SU-DHL-6 (cell line): ENCODE measurements around the gene QSOX2.

Source experiments
- H2AFZ ChIP-seq: fragments of 200-600 bp; sonication (generic); 2 replicates; pipeline ENCODE4 v1.6.1; 2014; ENCODE audit warnings: low read depth, mild to moderate bottlenecking, moderate library complexity, mixed read lengths, antibody characterized with exemption, low read length; ENCODE audit not compliant: severe bottlenecking
- H3F3A ChIP-seq: fragments of 200-600 bp; shearing (Covaris generic); 2 replicates; pipeline ENCODE4 v1.6.0; 2016; ENCODE audit warnings: antibody characterized with exemption, mild to moderate bottlenecking; ENCODE audit not compliant: insufficient read depth
- H3K27ac ChIP-seq: fragments of 200-600 bp; sonication (generic); 2 replicates; pipeline ENCODE4 v1.5.1; 2016; ENCODE audit warnings: low read depth, mild to moderate bottlenecking, low read length, moderate library complexity, mixed read lengths
- H3K27me3 ChIP-seq: fragments of 200-600 bp; sonication (generic), shearing (Covaris generic); 2 replicates; pipeline ENCODE4 v1.6.0; 2014; ENCODE audit warnings: mild to moderate bottlenecking, low read length
- H3K36me3 ChIP-seq: fragments of 200-600 bp; sonication (generic); 2 replicates; pipeline ENCODE4 v1.6.1; 2014; ENCODE audit warnings: mild to moderate bottlenecking, low read length, mixed read lengths
- H3K4me2 ChIP-seq: fragments of 300-600, 200-600 bp; shearing (Covaris generic), sonication (generic); 2 replicates; pipeline ENCODE4 v1.6.0; 2014; ENCODE audit warnings: low read length, low read depth, mild to moderate bottlenecking; ENCODE audit not compliant: poor library complexity, severe bottlenecking
- H3K4me3 ChIP-seq: fragments of 200-600 bp; sonication (generic); 2 replicates; pipeline ENCODE4 v1.5.1; 2014; ENCODE audit warnings: antibody characterized with exemption, low read length, mild to moderate bottlenecking, mixed read lengths; ENCODE audit not compliant: insufficient read depth, poor library complexity, severe bottlenecking
- H3K79me2 ChIP-seq: fragments of 200-600 bp; sonication (generic); 2 replicates; pipeline ENCODE4 v1.6.1; 2014; ENCODE audit warnings: mild to moderate bottlenecking, low read length, moderate library complexity; ENCODE audit not compliant: insufficient read depth
- H3K9ac ChIP-seq: fragments of 200-600 bp; sonication (generic); 2 replicates; pipeline ENCODE4 v1.7.0; 2014; ENCODE audit warnings: mild to moderate bottlenecking, low read length
- H3K9me2 ChIP-seq: fragments of 200-600 bp; sonication (generic); replicated peaks from 2 replicates; pipeline ENCODE4 v1.6.1; 2014; ENCODE audit warnings: low read length; ENCODE audit not compliant: insufficient read depth
- H3K9me3 ChIP-seq: fragments of 200-600 bp; sonication (generic); 2 replicates; pipeline ENCODE4 v1.6.1; 2014; ENCODE audit warnings: low read length, mixed read lengths; ENCODE audit not compliant: insufficient read depth
- H4K20me1 ChIP-seq: fragments of 200-600 bp; sonication (generic); 2 replicates; pipeline ENCODE4 v1.6.1; 2014; ENCODE audit warnings: low read depth, mild to moderate bottlenecking, antibody characterized with exemption, low read length, moderate library complexity, mixed read lengths
- CTCF ChIP-seq: fragments of 200-600 bp; sonication (generic); IDR thresholded peaks from one replicate; pipeline ENCODE4 v1.5.1; 2017; ENCODE audit warnings: antibody characterized with exemption, mild to moderate bottlenecking, low read length, moderate library complexity; ENCODE audit not compliant: insufficient read depth, poor library complexity, severe bottlenecking
- EZH2phosphoT487 ChIP-seq: fragments of 200-600 bp; sonication (generic), shearing (Covaris generic); conservative IDR thresholded peaks from 2 replicates; pipeline ENCODE4 v1.6.1; 2018; ENCODE audit warnings: mild to moderate bottlenecking, antibody characterized with exemption, low read length, moderate library complexity, mixed read lengths

QSOX2 gene

DNA sequence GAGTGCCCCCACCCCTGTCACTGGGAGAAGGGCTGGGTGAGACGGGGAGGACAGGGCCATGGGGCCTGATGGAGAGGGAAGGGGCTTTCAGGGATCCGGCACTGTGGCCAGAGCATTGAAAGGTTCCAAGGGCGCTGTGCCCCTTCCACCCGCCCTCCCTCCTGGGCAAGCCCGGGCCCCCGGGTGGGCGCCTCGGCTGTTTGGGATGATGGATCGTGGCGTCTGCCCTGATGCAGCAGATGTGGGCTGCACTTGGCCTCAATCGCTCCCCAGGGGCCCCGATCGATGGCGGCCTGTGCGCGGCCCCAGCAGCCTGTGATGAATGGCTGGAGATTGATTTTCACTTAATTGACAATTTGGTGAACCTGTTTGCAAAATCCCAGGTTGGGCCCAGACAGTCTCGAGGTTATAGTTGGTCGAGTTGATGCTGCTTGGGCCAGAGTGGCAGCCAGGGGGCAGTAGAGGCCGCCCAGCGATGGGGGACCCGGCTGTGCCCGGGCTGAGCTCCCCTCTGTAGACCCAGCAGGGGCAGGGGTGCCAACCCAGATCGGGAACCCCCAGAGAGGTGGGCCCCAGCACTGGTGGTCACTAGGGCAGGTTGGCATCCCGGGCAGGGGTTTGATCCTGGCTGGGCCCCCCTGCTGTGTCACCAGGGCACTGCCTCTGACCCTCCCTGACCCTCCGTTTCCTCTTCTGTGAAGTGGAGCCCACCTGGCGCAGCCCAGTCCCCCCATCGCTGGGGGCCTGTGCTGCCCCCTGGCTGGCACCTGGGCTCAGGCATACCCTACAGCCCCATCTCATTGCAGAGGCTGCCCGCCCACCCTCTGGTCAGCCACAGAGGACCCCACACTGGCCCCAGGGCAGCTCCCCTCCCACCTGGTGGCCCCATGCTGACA is 75.4 kb downstream of the QSOX2 start:
- Histone ChIP-seq H3K27ac (no peak overlapping the region), H3F3A (no peaks in the 10 kb centered on the region), H3K9ac (no peak overlapping the region)

GRCh38 chr9:136169495-136169894 is 76.1 kb downstream of the QSOX2 start:
- Histone ChIP-seq H4K20me1 (no peaks in the 10 kb centered on the region), H3F3A (no peaks in the 10 kb centered on the region), H3K4me3 (no peak overlapping the region), H3K9me3 (no peaks in the 10 kb centered on the region), H3K27me3 (no peaks in the 10 kb centered on the region), H2AFZ (no peak overlapping the region), H3K4me2 (no peak overlapping the region), H3K79me2 (no peaks in the 10 kb centered on the region), H3K9me2 (no peaks in the 10 kb centered on the region), H3K36me3 (no peaks in the 10 kb centered on the region), H3K9ac (no peak overlapping the region), H3K27ac (no peak overlapping the region)
- TF ChIP-seq CTCF (no peak), EZH2phosphoT487 (no peak)

More for the DNA sequence above, 75.4 kb downstream of the QSOX2 start:
- Histone ChIP-seq H3K9me3 (no peaks in the 10 kb centered on the region), H2AFZ (no peak overlapping the region), H4K20me1 (no peaks in the 10 kb centered on the region), H3K27me3 (no peaks in the 10 kb centered on the region), H3K36me3 (no peaks in the 10 kb centered on the region), H3K9me2 (no peaks in the 10 kb centered on the region), H3K79me2 (no peaks in the 10 kb centered on the region), H3K4me3 (no peak overlapping the region), H3K4me2 (no peak overlapping the region)
- TF ChIP-seq EZH2phosphoT487 (no peak), CTCF (peak; percentile 78)

- no peak overlapping the region for H3K4me3 ChIP-seq
- no peak overlapping the region for H3K4me2 ChIP-seq
- TF ChIP-seq EZH2phosphoT487 (no peak), CTCF (no peak)
- H4K20me1 ChIP-seq: no peaks in the 10 kb centered on the region
- H3K9me3 ChIP-seq: no peaks in the 10 kb centered on the region
- H3K36me3 ChIP-seq: no peaks in the 10 kb centered on the region
- no peak overlapping the region for H3K9ac ChIP-seq
- no peaks in the 10 kb centered on the region for H3K79me2 ChIP-seq
- H3F3A ChIP-seq: no peaks in the 10 kb centered on the region
- H3K27ac ChIP-seq: no peak overlapping the region
- no peaks in the 10 kb centered on the region for H3K27me3 ChIP-seq
- no peaks in the 10 kb centered on the region for H3K9me2 ChIP-seq
- no peak overlapping the region for H2AFZ ChIP-seq
Observed at GRCh38 chr9:136163248-136163850, 82.3 kb downstream of the QSOX2 start.
